GM18909 (cell line): ENCODE measurements around the gene SPAG16.

Experiments used
- ATAC-seq: cut with Tn5 transposase; IDR thresholded peaks from one replicate; pipeline ENCODE4 v1.9.1; 2021; ENCODE audit warnings: mild to moderate bottlenecking; ENCODE audit not compliant: unreplicated experiment, poor library complexity

Gene SPAG16

GRCh38 chr2:213764849-213765248 is 480.6 kb downstream of the SPAG16 start:
- ATAC-seq: no peak

- ATAC-seq: peak; percentile 46
Observed at GRCh38 chr2:213766062-213766461, 481.8 kb downstream of the SPAG16 start.

GRCh38 chr2:213766465-213766901 is 482.2 kb downstream of the SPAG16 start:
- peak; percentile 96 for ATAC-seq

- ATAC-seq: no peak
Observed at GRCh38 chr2:213787869-213788268, 503.6 kb downstream of the SPAG16 start.

GRCh38 chr2:213789940-213790339 is 505.7 kb downstream of the SPAG16 start:
- ATAC-seq: no peak

GRCh38 chr2:213792045-213792444 is 507.8 kb downstream of the SPAG16 start:
- no peak for ATAC-seq

GRCh38 chr2:213806125-213806726 is 522.0 kb downstream of the SPAG16 start:
- ATAC-seq: no peak

GRCh38 chr2:213816583-213816982 is 532.3 kb downstream of the SPAG16 start:
- no peak for ATAC-seq

GRCh38 chr2:213818436-213818835 is 534.2 kb downstream of the SPAG16 start:
- no peak for ATAC-seq

- ATAC-seq: no peak
Observed at GRCh38 chr2:213834331-213834730, 550.1 kb downstream of the SPAG16 start.

GRCh38 chr2:213834746-213835145 is 550.5 kb downstream of the SPAG16 start:
- no peak for ATAC-seq

- ATAC-seq: no peak
Observed at GRCh38 chr2:213846856-213847255, 562.6 kb downstream of the SPAG16 start.

GRCh38 chr2:213847316-213847715 is 563.1 kb downstream of the SPAG16 start:
- ATAC-seq: no peak

GRCh38 chr2:213848631-213849030 is 564.4 kb downstream of the SPAG16 start:
- no peak for ATAC-seq

- no peak for ATAC-seq
Observed at GRCh38 chr2:213861638-213862037, 577.4 kb downstream of the SPAG16 start.

GRCh38 chr2:213862407-213863076 is 578.3 kb downstream of the SPAG16 start:
- no peak for ATAC-seq

GRCh38 chr2:213863541-213863940 is 579.3 kb downstream of the SPAG16 start:
- ATAC-seq: no peak

GRCh38 chr2:213868526-213868925 is 584.3 kb downstream of the SPAG16 start:
- no peak for ATAC-seq

GRCh38 chr2:213885485-213885884 is 601.2 kb downstream of the SPAG16 start:
- no peak for ATAC-seq

GRCh38 chr2:213914510-213914909 is 630.2 kb downstream of the SPAG16 start:
- ATAC-seq: no peak

GRCh38 chr2:213920014-213920413 is 635.8 kb downstream of the SPAG16 start:
- ATAC-seq: no peak

GRCh38 chr2:213923543-213923942 is 639.3 kb downstream of the SPAG16 start:
- ATAC-seq: no peak
